Measurements from ENCODE around the gene TBC1D8.

Gene TBC1D8

DNA sequence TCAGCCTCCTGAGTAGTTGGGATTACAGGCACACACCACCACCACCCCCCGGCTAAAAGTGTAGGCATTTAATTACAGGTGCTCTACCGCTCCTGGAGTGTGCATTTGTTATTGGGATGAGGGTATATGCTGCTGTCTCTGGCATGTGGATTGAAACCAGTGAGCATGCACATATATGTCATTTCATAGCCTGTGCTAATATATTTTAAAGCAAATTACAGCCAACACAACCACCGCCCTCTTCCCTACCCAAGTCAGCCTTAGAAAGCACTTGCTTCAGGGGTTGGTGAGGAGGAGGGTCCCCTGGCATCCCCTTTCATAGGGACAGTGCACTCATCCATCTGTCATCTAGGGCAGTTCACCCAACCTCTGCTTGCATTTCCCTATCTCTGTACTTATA, 10.5 kb upstream of the TBC1D8 start:
- no peak for DNase-seq

DNA sequence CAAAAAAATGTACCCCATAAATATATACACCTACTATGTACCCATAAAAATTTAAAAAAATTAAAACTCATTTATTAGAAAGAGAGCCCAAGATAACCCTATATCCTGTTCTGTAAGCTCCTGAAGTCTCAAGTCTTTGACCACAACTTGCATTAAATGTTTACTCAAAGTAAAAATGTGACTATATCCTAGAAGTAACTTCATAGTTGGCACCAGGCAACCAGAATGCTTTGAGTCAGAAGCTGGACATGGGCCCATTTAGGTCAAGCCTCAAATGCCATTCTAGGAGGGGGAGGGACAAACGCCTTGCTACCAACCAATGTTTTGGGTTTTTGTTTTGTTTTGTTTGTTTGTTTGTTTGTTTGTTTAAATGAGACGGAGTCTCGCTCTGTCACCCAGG, 9.3 kb upstream of the TBC1D8 start:
- DNase-seq: no peak

DNA sequence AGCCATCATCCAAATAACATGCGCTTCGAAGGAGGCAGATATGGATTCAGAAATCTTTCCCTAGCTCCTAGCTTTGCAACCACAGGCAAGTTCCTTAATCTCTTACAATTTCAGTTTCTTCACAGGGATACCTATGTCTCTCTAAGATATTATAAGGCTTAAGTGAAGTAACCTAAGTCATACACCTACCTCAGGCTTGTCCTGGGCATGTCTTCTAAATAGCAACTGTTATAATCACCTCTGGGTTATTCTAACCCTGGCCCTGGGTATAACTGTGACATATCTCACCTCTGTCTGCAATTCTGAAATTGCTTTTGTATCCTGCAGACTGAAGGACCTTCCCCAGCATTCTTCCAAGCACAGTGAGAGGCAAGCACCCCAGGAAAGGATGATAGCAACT, 8.3 kb upstream of the TBC1D8 start:
- DNase-seq: no peak

DNA sequence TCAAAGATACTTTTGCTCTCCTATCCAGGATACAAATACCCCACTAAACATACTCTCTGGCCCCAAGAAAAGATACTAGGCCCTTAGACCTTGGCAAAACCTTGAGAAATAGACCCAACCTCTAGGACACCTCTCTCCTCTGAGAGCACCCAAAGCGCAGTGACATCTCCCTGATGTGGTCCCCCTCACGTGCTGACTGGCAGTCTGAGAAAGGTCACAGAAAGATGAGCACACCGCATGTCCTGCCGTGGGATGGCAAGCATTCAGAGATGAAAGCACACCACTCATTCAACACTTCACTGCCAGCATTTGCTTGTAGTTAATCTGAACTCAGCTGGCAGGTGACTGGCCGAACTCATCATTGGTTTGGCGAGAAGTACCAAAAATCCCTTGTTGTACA, 6.1 kb upstream of the TBC1D8 start:
- DNase-seq: no peak

DNA sequence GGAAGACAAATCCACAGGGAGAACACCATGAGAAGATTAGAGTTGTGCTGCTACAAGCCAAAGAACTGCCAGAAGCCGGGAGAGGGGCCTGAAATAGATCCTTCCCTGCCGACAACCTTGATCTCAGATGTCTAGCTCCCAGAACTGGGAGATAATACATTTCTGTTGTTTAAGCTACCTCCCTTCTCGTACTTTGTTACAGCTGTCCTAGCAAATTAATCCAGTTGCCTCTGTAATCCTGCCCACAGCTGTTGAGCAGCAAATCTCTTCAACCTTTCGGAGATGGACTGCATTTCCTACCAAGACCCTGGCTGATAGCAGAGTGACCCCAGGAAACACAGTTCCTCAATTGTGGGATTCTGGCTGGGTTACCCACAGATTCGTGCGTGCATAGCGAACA, 2.6 kb upstream of the TBC1D8 start:
- no peak for DNase-seq

DNA sequence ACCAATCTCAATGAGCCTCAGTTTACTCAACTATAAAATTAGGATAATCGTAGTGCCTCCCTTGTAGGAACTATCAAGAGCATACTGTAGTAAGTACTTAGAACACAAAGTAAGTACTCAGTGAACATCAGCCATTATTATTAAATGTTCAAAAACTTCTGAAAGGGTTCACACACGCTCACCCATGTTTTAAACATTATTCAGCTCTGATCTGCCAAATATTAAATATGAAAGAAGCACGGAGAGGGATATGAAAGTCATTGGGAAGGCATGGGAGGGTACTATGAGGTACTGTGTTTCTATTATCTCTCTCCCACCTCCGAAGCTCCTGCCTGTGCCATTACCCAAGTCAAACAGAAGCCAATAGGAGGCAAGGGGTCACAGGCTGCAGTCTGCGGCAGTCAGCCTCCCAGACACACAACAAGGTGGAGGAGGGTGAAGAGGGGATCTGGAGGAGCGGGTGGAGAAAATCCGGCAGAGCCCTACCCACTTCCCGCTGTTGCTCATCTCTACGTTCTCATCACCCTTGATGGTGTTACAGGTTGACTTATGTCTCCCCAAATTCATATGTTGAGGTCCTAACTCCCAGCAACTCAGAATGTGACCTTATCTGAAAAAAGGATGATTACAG, 2.0 kb upstream of the TBC1D8 start:
- DNase-seq: no peak

DNA sequence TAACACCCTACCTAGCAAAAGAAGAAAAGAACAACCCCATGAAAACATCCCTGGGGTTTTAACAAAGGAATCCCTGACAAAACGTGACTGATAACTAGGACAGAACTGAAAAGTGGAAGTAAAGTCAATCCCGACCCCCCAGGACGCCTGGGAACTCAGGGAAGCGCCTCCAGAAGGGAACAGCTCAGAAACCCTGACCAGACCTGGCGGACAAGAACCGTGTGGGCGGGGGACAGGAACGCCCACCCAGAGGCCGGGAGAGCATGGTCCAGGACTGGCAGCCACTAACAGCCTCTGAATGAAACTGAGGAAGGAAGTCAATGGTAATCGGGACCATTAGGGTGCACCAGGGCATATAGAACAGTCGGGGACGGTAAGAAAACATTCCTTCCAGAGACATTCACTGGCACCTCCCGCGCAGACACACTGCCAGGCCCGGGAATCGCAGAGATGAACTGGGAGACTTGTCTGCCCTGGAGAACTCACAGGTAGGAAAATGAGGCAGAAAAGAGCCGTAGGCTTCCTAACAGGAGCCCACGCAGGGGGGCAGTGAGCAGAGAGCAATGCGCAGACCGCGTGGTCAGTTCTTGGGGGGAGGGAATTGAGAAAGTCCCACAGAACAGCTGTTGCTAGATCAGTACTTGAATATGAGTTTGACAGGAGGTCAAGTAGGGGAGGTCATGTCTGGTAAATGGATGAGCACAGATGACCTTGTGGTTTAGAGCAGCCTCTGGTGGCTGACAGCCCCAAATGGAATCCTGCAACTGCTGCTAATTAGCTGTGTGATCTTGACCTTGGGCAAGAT, 1.3 kb upstream of the TBC1D8 start:
- peak; percentile 71 for DNase-seq

DNA sequence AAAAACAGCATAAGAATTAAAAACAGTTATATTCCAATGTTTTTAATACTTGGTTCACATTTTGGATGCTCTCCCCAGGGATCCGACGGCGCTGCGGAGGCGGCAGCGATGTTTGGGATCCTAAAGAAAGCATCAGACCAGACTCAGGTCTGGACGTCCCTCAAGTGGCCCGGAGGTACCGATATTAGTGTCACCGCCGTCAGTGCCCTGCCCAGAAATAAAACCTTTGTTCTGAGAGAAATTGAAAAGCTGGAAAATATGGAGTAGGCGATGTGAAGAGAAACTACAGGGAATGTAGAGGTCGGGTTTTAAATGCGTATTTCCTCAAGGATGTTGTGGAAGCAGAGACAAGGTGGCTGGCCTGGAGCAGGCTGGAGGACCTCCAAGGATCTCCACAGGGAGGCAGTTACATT, 683 bp upstream of the TBC1D8 start:
- DNase-seq: peak; percentile 48

DNA sequence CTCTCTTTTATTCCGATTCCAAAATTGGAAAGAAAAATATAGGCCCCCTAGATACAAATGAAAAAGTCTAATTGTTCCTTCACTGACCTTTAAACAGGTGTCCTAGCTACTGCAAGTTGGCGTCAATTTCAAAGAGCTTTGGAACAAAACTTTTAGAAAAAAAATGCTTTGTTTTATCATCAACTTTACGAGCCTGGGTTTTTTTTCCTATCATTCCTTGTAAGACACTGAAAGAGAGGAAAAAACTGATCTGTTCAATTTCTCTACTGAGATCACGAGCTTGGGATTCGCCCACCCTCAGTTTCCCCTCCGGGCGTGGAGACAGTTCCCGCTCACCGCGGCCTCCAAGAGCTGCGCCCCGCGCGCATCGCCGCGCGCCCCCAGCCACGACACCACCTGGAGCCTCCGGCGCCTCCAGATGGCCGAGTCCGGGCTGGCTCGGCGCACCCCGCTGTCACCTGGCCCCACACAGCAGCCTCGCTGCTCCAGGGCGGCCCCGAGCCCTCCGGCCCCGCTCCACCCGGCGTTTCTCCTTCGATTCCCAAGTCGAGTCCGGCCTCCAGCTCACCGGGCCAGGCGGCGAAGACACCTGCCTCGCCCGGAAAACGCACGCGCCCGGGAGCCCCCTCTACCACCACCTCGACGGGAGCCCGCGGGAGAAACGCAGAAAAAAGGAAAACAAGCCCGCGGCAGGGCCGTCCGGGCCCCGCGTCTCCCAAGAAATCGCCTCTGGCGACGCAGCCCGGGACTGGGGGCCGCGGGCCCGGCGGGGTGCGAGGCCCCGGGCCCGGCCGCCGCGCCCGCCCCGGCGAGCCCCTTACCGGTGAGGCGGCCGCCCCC, 656 bp downstream of the TBC1D8 start:
- peak; percentile 34 for DNase-seq

DNA sequence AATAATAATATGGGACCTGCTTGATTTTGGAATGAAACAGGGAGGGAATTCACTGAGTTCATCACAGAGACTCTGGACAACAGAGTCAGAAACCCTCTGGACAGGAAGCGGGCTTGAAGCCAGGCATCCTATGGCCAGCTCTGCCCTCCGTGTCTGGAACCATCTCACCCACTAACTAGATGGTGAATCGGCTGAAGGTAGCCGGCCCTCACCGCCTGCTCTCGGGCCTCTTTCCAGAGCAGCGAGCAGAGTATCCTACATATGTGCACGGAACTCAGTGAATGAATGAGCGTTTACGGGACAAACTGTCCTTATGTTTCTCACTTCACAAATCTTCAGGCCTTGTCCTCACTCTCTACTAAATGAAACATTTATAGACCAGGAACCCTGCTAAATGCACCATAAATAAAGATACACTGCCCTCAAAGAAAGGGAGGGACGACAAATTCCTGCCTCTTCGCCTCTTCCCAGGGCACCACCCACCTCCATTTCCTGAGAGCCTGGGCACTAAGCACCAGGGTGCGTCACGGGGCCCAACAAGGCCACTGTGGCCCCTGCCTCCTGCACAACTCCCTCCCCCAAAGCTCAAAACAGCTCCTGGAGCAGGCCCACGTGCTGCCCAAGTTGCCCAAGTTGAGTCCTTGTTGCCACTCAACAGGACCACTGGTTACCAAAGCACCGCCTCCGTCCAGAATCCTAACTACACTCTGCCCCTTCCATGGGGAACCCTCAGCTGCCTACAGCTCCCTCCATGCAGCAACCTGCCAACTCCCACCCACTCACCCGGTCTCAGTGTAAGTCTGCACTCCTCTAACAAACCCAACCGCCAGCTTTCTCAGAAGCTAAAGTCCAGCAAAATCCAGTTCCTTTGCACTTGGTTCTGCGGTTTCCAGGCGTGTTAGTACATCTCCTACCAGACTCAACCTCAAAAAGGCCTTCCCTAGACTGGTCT, 1.7 kb downstream of the TBC1D8 start:
- no peak for DNase-seq

DNA sequence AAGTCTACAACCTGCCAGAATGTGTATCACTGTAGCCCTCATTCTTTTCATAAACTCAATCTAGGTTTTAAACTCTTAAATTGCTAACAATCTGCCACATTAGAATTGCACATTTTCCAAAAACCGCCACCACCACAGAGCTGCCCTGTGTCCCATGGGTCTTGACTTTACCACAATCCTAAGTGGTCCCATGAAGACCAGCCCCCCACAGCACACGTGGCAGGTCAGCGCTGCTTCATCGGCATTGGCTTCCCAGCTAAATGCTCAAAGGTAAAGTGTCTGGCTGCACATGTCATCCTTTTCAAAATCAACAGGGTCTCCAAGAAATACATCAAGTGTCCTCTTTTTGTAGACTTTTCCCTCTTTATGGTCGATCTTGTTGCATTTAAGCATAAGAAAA, 2.4 kb downstream of the TBC1D8 start:
- DNase-seq: no peak

DNA sequence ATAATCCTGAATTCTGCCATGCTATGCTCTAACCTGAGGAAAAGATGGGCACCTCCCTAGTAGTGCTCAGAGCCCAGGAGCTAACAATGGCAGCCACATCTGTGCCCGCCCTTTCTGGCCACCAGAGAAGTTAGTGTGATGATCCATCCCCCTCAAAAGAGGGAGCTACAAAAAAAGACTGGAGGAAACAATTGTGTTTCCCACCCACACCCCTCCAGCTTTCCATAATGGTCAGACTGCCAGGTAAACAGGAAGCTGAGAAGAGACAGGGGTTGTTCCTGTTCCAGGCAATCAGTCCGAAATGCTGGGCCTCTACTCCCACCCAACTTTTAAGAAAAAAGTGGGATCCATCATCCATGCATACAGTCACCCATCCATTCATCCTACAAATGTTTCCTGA, 3.2 kb downstream of the TBC1D8 start:
- DNase-seq: no peak

DNA sequence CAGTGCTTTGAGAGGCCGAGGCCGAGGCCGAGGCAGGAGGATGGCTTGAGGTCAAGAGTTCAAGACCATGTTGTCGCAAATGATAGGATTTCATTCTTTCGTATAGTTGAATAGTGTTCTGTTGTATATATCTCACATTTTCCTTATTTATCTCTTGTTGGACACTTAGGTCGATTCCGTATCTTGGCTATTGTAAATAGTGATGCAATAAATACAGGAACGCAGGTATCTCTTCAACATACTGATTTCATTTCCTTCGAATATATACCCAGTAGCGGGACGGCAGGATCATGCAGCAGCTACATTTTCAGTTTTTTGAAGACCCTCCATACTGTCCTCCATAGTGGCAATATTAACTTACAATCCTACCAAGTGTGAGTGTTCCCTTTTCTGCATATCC, 4.1 kb downstream of the TBC1D8 start:
- DNase-seq: no peak

DNA sequence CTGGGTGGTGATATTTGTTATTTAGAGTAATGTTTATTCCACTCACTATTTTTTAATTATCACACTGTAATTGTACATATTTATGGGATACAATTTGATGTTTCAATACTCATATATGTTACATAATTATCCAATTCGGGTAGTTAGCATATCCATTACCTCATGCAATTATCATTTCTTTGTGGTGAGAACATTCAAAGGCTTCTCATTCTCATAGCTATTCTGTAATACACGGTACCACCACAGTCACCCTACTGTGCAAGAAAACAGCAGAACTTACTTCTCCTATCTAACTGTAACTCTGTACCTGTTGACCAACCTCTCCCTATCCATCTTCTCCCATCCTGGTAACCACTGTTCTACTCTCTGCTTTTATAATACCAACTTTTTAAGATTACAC, 4.6 kb downstream of the TBC1D8 start:
- DNase-seq: no peak

DNA sequence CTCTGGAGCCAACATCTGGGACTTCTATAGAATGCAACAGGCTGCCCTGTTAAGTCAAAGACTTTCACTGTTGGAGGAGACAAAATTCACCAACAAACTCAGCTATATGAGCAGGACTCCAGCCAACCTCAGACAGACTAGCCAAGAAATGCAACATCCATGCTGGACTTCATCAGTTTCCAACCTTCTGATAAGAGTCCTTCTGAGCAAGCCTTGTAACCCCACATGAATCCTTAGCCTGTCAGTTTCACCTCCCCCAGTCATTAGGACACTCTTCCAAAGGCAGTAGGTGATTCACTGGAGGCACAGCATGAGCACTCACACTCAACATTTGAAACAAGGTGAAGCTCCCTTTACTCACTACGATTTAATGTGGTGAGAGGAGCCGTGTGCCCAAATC, 5.8 kb downstream of the TBC1D8 start:
- no peak for DNase-seq

DNA sequence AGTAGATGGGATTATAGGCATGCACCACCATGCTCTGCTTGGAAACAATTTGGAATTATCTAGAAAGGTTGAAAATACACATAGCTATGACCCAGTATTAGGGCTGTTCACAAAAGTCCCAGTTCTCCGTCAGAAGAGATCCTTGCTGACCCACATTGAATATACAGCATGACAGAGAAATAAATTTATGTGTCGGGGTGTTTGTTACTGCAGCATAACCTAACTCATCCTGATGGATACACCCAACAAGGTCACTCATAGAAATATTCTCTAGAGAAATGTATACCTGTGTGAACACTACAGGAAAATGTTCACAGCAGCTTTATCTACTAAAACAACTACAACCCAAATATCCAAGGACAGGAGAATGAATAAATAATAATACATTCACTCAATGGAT, 9.0 kb downstream of the TBC1D8 start:
- DNase-seq: no peak

DNA sequence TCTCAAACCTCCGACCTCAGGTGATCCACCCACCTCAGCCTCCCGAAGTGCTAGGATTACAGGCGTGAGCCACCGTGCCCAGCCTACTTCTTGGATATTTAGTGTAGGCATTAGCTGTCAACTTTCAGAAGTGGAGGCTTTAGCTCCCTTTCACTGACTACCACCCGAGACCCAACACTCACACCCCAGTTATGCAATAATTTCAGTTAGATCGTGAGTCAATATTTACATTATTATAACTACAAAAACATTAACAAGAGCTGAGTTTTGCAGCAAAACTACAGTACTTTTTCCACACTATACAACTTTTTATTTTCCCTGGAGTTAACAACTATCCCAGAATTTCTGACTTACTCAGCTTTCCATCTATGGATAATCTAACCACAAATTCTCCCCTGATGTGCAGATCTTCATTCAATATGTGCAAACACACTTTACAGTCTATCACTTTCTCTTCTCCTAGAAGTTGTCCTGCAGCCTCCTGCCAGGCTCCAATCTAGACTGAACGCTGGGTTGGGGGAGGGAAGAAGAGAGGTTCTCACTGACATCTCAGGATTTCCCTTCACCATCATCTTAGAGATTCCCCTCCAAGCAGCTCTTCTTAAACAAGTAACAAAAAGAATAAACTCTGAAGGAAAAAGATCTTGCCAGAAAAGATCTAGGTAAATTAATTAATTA, 10.1 kb downstream of the TBC1D8 start:
- DNase-seq: no peak

DNA sequence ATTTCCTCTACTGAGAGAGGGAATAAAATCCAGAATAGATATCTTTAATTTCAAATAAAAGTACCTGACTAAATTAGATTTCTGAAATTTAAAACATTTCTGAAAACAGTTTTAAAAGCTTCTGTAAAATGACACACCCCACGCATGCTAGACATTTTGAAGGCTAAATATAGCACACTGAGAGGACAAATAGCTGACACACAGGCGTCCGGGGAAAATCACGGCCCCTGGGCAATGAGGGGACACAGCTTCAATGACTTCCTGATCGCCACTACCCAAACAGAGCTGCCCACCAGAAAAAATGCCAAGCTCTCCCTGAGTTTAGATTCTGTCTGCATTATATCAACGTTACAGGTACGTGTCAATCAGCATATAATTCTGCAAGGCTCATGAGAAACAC, 10.9 kb downstream of the TBC1D8 start:
- no peak for DNase-seq

DNA sequence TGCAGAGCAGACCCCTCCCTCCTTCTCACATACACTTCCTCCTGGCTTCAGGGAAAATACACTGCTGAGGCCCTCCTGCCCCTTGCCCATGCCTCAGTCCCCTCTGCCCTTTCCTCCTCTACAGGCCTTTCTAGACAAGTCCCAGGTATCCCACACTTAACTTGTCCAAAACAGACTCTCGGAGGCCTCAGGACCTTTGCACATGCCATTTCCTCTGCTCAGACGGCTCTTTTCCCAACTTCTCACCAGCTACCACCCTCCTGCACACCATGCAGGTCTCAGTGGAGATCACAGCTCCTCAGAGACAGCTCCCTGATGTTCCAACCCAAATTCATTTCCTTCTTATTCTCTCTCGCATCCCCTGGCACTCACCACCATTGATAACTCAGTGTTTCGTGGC, 11.7 kb downstream of the TBC1D8 start:
- no peak for DNase-seq

DNA sequence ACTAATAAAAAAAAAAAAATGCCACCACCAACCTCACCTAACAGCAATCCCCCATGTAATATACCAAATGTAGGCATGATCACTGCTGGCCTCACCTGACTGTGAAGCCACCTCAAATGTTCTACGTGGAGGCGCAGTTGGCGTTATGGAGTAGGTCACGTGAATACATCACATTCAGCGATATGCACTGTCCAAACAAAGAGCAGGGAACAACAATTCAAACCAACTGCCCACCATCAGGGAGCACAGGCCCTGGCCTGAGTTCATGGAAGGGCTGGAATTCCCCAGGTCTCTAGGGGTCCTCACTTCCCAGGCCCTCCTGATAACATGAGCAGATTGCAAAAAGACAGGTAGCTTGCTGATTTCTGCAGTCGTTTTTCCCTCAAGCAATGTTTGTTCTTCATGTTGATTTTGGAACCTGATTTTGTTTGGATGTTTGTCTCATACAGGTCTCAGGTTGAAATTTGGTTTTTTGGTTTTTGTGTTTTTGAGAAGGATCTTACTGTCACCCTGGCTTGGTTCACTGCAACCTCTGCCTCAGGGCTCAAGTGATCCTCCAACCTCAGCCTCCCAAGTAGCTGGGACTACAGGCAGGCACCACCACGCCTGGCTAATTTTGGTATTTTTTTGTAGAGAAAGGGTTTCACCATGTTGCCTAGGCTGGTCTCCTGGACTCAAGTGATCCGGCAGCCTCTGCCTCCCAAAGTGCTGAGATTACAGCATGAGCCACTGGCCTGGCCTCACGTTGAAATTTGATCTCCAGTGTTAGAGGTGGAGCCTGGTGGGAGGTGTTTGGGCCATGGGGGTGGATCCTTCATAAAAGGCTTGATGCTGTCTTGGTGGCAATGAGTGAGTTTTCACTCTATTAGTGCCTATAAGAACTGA, 15.5 kb downstream of the TBC1D8 start:
- no peak for DNase-seq

DNA sequence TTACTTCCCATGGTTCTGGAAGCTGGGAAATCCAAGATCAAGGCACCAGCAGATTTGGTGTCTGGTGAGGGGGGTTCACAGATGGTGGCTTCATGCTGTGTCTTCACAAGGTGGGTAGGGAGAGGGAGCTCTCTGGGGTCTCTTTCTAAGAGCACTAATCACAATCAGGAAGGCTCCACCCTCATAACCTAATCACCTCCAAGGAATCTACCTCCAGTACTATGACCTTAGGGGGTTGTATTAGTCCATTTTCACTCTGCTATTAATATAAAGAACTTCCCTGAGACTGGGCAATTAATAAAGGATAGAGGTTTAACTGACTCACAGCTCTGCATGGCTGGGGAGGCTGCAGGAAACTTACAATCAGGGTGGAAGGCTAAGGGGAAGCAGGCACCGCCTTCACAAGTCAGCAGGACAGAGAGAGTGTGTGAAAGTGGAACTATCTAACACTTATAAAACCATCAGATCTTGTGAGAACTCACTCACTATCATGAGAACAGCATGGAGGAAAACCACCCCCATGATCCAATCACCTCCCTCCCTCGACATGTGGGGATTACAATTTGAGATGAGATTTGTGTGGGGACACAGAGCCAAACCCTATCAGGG, 17.6 kb downstream of the TBC1D8 start:
- no peak for DNase-seq

Data from NCI-H345 (cell line).